ENCODE measurements around the gene NTRK2. TPM values are rescaled to one million over a fixed set of nuclear protein-coding genes. Genes with fewer than 3 reads are reported as not detected.

The NTRK2 gene
- total and polyA plus RNA-seq, 5 experiments from 2014 or later: not detected

- Mint-ChIP-seq H3K36me3 (no peaks in the 10 kb centered on the region), H3K27me3 (peaks cover 0 to 21% (median 6%) of the 10 kb centered on the region in 5 donors), H3K9me3 (peaks cover 0 to 2% (median 0%) of the 10 kb centered on the region in 9 donors), H3K27ac (no peak overlapping the region), H3K4me3 (no peak overlapping the region), H3K4me1 (no peaks in the 10 kb centered on the region)
- DNase-seq (no peak), ATAC-seq (no peak)
- POLR2A ChIA-PET: interaction anchor here (0.5 kb wide), 1 partner anchor 13 kb away, joined by 7 read pairs; no protein-coding TSS in a partner anchor
Observed at GRCh38 chr9:84822589-84823233, 153.2 kb downstream of the NTRK2 start.

DNA sequence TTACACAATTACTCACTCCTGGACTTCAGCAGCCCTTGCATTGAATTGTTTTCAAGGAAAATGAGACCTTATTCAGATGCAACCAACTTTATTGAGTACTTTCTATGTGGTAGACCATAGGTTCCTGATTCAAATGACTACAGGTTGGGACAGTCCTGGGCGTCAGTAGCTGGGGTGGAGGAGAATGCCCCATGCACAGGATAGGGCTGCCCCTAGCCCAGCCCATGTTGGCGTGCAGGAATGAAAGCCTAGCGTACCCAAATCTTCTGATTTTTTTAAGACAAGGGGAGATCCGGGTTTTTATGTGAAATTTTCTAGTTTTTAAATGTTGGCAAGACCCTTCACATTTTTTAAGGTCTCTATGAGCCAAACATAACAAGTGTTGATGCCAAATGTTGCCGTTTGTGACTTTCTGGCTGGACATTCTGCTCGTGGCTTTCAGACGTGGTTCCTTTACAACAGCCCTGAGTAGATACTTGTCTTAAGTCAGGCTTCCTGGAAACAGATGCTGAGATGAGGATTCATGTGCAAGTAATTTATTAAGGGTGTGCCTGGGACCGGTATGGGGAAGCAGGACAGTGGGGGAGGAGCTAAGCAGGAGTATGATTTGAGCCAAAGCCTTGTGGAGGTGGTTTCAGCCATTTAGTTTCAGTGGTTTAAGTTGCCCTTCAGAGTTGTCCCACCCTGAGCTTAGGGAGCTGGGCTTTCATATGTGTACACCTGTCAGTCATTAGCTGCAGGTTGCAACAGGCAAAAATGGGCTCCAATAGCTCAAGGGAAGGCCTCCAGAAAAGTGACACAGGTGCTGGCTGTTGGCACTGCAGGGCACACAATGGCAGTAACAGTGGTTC lies 154.1 kb downstream of the NTRK2 start:
- no peak overlapping the region for H3K27ac Mint-ChIP-seq
- DNase-seq: no peak
- ATAC-seq: no peak
- H3K4me1 Mint-ChIP-seq: no peaks in the 10 kb centered on the region
- no peak overlapping the region for H3K4me3 Mint-ChIP-seq
- POLR2A ChIA-PET: interaction anchor here (0.5 kb wide), 1 partner anchor 14 kb away, joined by 7 read pairs; no protein-coding TSS in a partner anchor
- peaks cover 0 to 21% (median 6%) of the 10 kb centered on the region in 5 donors for H3K27me3 Mint-ChIP-seq
- no peaks in the 10 kb centered on the region for H3K36me3 Mint-ChIP-seq
- H3K9me3 Mint-ChIP-seq: peaks cover 0 to 2% (median 0%) of the 10 kb centered on the region in 9 donors

- Mint-ChIP-seq H3K27me3 (peaks cover 0 to 17% (median 14%) of the 10 kb centered on the region in 5 donors), H3K36me3 (no peaks in the 10 kb centered on the region), H3K4me3 (no peak overlapping the region), H3K9me3 (no peaks in the 10 kb centered on the region), H3K27ac (no peak overlapping the region), H3K4me1 (no peaks in the 10 kb centered on the region)
- POLR2A ChIA-PET: no interaction called here
- DNase-seq (no peak), ATAC-seq (no peak)
Observed at GRCh38 chr9:84827216-84827765, 157.8 kb downstream of the NTRK2 start.

DNA sequence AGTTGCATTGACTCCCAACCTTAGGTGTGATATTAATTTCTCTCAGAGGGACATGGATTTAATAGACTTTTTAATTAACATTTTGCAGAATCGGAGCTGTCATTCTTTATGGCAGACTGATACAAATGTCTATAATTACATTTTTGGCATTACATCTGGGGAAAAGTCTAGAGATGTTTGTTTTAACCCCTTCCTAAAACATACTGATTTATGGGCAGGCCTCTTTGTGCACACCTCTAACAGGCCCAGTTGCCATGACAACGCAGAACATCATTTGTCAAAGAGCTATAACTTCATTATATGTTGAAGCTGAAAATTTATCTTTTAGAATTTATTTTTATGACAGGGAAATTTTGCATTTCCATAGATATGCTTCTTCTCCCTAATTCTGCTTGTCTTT lies 158.5 kb downstream of the NTRK2 start:
- POLR2A ChIA-PET: no interaction called here
- no peaks in the 10 kb centered on the region for H3K4me1 Mint-ChIP-seq
- H3K9me3 Mint-ChIP-seq: no peaks in the 10 kb centered on the region
- no peak overlapping the region for H3K27ac Mint-ChIP-seq
- no peaks in the 10 kb centered on the region for H3K36me3 Mint-ChIP-seq
- ATAC-seq: no peak
- no peak overlapping the region for H3K4me3 Mint-ChIP-seq
- no peak for DNase-seq
- H3K27me3 Mint-ChIP-seq: peaks cover 0 to 20% (median 14%) of the 10 kb centered on the region in 5 donors

DNA sequence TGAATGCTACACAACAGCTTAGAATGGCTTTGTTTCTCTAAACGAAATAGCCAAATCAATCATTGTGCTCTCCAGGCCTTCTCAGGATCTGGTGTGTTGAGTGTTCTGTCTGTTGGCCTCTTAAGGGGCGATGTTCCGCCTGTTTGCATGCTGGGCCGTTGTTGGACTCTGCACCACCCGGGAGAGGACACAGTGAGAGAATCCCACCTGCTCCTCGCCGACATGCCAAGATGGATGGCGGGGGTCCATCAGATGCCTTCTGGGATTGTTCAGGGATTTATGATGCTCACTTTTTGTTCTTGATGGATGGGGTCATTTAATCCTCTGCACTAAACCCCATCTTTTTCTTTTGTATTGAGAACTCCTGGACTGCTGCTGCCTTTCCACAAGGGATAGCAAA lies 159.9 kb downstream of the NTRK2 start:
- ATAC-seq (no peak), DNase-seq (no peak)
- Mint-ChIP-seq H3K36me3 (no peaks in the 10 kb centered on the region), H3K4me1 (no peaks in the 10 kb centered on the region), H3K9me3 (no peaks in the 10 kb centered on the region), H3K27me3 (peaks cover 0 to 16% (median 11%) of the 10 kb centered on the region in 5 donors), H3K4me3 (no peak overlapping the region), H3K27ac (peak overlapping the region in 1 of 10 donors; percentile 36)
- POLR2A ChIA-PET: no interaction called here

GRCh38 chr9:84829997-84830696 lies 160.6 kb downstream of the NTRK2 start:
- Mint-ChIP-seq H3K4me3 (no peak overlapping the region), H3K27ac (no peak overlapping the region), H3K4me1 (no peaks in the 10 kb centered on the region), H3K27me3 (peaks cover 0 to 15% (median 11%) of the 10 kb centered on the region in 5 donors), H3K36me3 (no peaks in the 10 kb centered on the region), H3K9me3 (no peaks in the 10 kb centered on the region)
- POLR2A ChIA-PET: no interaction called here
- ATAC-seq (no peak), DNase-seq (no peak)

DNA sequence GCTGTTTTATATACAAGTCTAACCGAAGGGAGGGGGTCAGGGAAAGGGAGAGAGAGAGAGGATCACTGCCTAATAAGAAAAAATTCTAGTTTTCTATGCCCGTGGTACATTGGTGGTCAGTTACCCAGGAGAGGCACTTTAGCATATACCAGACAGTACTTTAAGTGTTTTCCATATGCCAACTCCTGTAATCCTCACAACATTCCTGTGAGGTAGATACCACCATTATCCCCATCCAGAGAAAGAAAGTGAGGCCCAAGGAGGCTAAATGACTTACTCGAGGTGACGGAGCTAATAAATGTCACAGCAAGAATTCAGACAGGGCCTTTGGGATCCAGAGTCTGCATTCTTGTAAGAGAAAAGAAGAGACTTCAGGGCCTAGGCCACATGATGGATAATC lies 161.8 kb downstream of the NTRK2 start:
- no peaks in the 10 kb centered on the region for H3K9me3 Mint-ChIP-seq
- no peaks in the 10 kb centered on the region for H3K36me3 Mint-ChIP-seq
- H3K4me1 Mint-ChIP-seq: no peaks in the 10 kb centered on the region
- H3K4me3 Mint-ChIP-seq: no peak overlapping the region
- POLR2A ChIA-PET: no interaction called here
- H3K27me3 Mint-ChIP-seq: peaks cover 0 to 14% (median 10%) of the 10 kb centered on the region in 5 donors
- DNase-seq: no peak
- H3K27ac Mint-ChIP-seq: no peak overlapping the region
- ATAC-seq: no peak

GRCh38 chr9:84832453-84832852 lies 162.9 kb downstream of the NTRK2 start:
- ATAC-seq: no peak
- no peaks in the 10 kb centered on the region for H3K4me1 Mint-ChIP-seq
- DNase-seq: no peak
- no peak overlapping the region for H3K27ac Mint-ChIP-seq
- POLR2A ChIA-PET: no interaction called here
- H3K36me3 Mint-ChIP-seq: no peaks in the 10 kb centered on the region
- H3K27me3 Mint-ChIP-seq: peaks cover 0 to 14% (median 10%) of the 10 kb centered on the region in 5 donors
- no peaks in the 10 kb centered on the region for H3K9me3 Mint-ChIP-seq
- no peak overlapping the region for H3K4me3 Mint-ChIP-seq

DNA sequence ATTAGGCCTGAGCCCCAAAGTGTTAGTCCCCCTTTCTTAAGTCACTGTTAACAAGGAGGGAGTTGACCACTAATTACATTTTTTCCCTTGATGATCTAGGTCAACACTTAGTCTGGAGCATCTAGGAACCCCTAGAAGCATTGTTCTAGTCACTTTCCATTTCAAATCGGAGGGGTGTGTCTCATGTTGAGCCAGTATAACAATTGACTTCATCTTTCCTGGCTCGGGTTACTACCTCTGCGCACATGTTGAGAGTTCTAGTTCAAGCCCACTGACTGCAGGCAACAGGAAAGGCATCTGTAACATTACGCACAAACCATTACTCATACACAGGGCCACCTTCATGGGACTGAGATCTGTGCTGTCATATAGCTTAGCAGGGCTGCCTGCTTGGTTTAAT lies 164.9 kb downstream of the NTRK2 start:
- Mint-ChIP-seq H3K27ac (no peak overlapping the region), H3K4me3 (no peak overlapping the region), H3K9me3 (no peaks in the 10 kb centered on the region), H3K27me3 (peaks cover 0 to 13% (median 10%) of the 10 kb centered on the region in 5 donors), H3K36me3 (no peaks in the 10 kb centered on the region), H3K4me1 (no peaks in the 10 kb centered on the region)
- POLR2A ChIA-PET: no interaction called here
- no peak for ATAC-seq
- DNase-seq: no peak

GRCh38 chr9:84835745-84836144 lies 166.2 kb downstream of the NTRK2 start:
- POLR2A ChIA-PET: no interaction called here
- ATAC-seq (no peak), DNase-seq (no peak)
- Mint-ChIP-seq H3K27ac (no peak overlapping the region), H3K36me3 (no peaks in the 10 kb centered on the region), H3K9me3 (peaks cover 0 to 4% (median 0%) of the 10 kb centered on the region in 9 donors), H3K4me1 (no peaks in the 10 kb centered on the region), H3K27me3 (peaks cover 3 to 17% (median 15%) of the 10 kb centered on the region in 5 donors), H3K4me3 (no peak overlapping the region)

DNA sequence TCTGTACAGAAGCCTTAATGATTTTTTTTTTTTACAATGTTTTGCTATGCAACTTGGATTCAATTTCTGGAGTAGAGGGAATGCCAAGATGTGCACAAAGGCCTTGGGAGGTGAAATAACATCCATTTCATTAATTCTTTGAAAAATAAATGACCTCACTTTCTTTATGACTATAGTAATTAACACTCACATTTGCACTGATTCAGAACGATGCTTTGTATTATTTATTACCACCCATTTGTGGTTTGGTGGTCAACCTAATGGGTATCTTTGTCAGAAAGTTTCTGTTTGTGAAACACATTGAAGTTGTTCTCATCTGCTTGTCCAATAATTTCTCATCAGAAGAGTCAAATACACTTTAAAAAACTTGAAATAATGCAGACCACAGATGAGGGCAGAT lies 169.3 kb downstream of the NTRK2 start:
- ATAC-seq (no peak), DNase-seq (no peak)
- Mint-ChIP-seq H3K4me3 (no peak overlapping the region), H3K4me1 (no peaks in the 10 kb centered on the region), H3K9me3 (peaks cover 0 to 13% (median 0%) of the 10 kb centered on the region in 9 donors), H3K36me3 (no peaks in the 10 kb centered on the region), H3K27me3 (peaks cover 3 to 36% (median 21%) of the 10 kb centered on the region in 5 donors), H3K27ac (no peak overlapping the region)
- POLR2A ChIA-PET: no interaction called here

- POLR2A ChIA-PET: no interaction called here
- Mint-ChIP-seq H3K27ac (no peak overlapping the region), H3K4me3 (no peak overlapping the region), H3K36me3 (no peaks in the 10 kb centered on the region), H3K9me3 (peaks cover 0 to 13% (median 0%) of the 10 kb centered on the region in 9 donors), H3K27me3 (peaks cover 3 to 41% (median 22%) of the 10 kb centered on the region in 5 donors), H3K4me1 (no peaks in the 10 kb centered on the region)
- ATAC-seq (no peak), DNase-seq (no peak)
Observed at GRCh38 chr9:84839541-84839940, 170.0 kb downstream of the NTRK2 start.

DNA sequence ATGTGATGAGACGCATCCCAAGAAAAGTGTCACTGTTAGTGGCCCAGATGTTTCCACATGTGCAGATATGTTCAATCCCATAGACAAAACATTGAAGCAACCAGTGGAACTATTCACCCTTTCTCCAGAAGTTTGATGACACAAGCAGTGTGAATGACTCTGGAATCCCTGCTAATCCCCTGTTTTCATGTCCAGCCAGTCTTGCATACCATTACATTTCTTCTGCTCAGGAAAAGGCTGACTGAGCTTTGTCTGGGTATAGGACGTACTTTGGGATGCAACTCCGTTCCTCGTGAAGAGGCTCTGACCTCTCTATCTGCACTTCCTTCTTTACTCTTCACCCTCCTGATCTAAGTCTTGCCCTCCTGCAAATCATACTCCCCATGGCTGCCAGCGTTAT lies 172.4 kb downstream of the NTRK2 start:
- no peaks in the 10 kb centered on the region for H3K36me3 Mint-ChIP-seq
- no peak for DNase-seq
- H3K27me3 Mint-ChIP-seq: peaks cover 6 to 41% (median 20%) of the 10 kb centered on the region in 5 donors
- no peaks in the 10 kb centered on the region for H3K4me1 Mint-ChIP-seq
- no peak overlapping the region for H3K27ac Mint-ChIP-seq
- POLR2A ChIA-PET: no interaction called here
- H3K9me3 Mint-ChIP-seq: peaks cover 0 to 13% (median 0%) of the 10 kb centered on the region in 9 donors
- ATAC-seq: no peak
- no peak overlapping the region for H3K4me3 Mint-ChIP-seq

Measured in naive thymus-derived CD8-positive, alpha-beta T cell (primary cell).